GM12878 (cell line): Measurements from ENCODE around the gene OPCML. TPM values are rescaled to one million over a fixed set of nuclear protein-coding genes. Genes with fewer than 3 reads are reported as not detected.

Experiments used
- ATAC-seq: fragments of 200-7000 bp; cut with Tn5 transposase; 3 replicates; pipeline ENCODE4 v1.9.1; 2020; ENCODE audit warnings: mild to moderate bottlenecking, moderate library complexity
- BruUV-seq: library from RNA; stranded (reverse); fragments of 400-500 nt; replicated peaks from 2 replicates; lab custom pipeline; 2021; lab: Mats Ljungman, UMichigan
- CTCF ChIA-PET: fragments of 300-600 bp; sonication (Branson Sonifier 250); formaldehyde crosslinking; extraction: SDS; loops from one replicate; lab custom pipeline; 2021; ENCODE audit warnings: inconsistent platforms; lab: Yijun Ruan, JAX
- POLR2A ChIA-PET: fragments of 350-600 bp; formaldehyde crosslinking; extraction: SDS; loops from one replicate; lab custom pipeline; 2021; ENCODE audit warnings: inconsistent platforms; lab: Charles Lee
- RAD21 ChIA-PET: fragments of 300-600 bp; sonication (Branson Sonifier 250); formaldehyde crosslinking; loops from one replicate; lab custom pipeline; 2023; ENCODE audit warnings: antibody characterized with exemption; ENCODE audit not compliant: unreplicated experiment; lab: Charles Lee
- SMC1A ChIA-PET: fragments of 300-600 bp; sonication (Branson Sonifier 250); formaldehyde crosslinking; loops from one replicate; lab custom pipeline; 2023; ENCODE audit not compliant: unreplicated experiment, uncharacterized antibody; lab: Charles Lee
- DNase-seq: peaks from one replicate; pipeline ENCODE4 v3.0.0-alpha.2; 2011; ENCODE audit warnings: low read depth, low spot score
- FAIRE-seq: peaks from 3 replicates; lab custom pipeline; 2011; peaks lifted over from hg19 to GRCh38; lab: Jason Lieb, UNC
- H2AFZ ChIP-seq: 2 replicates; pipeline ENCODE4 v1.6.0; 2011; ENCODE audit warnings: low read depth, low read length, control low read depth; ENCODE audit not compliant: control insufficient read depth
- H3K27ac ChIP-seq: 2 replicates; pipeline ENCODE4 v1.5.1; 2011; ENCODE audit warnings: control low read depth; ENCODE audit not compliant: control insufficient read depth, insufficient read depth
- H3K27me3 ChIP-seq, 2 experiments: replicated peaks in 1 of 2; 2 replicates each; pipeline versions ENCODE4 v1.6.0 to v1.6.1; 2011; ENCODE audit warnings: low read length in 1 of 2; ENCODE audit not compliant: control insufficient read depth in 2 of 2, insufficient read depth in 2 of 2
- H3K36me3 ChIP-seq, 2 experiments: 2 replicates each; pipeline ENCODE4 v1.5.1; 2011; ENCODE audit warnings: low read length in 1 of 2; ENCODE audit not compliant: control insufficient read depth in 2 of 2, insufficient read depth in 2 of 2
- H3K4me1 ChIP-seq: 2 replicates; pipeline ENCODE4 v1.6.1; 2011; ENCODE audit warnings: mild to moderate bottlenecking, low read length, moderate library complexity, mixed read lengths; ENCODE audit not compliant: control insufficient read depth, insufficient read depth
- H3K4me2 ChIP-seq: 2 replicates; pipeline ENCODE4 v1.6.0; 2011; ENCODE audit warnings: control low read depth; ENCODE audit not compliant: control insufficient read depth, insufficient read depth
- H3K4me3 ChIP-seq: fragments of 200-600 bp; sonication (generic); 2 replicates; pipeline ENCODE4 v1.5.1; 2016
- H3K79me2 ChIP-seq: 2 replicates; pipeline ENCODE4 v1.6.0; 2011; ENCODE audit warnings: low read length; ENCODE audit not compliant: control insufficient read depth, insufficient read depth
- H3K9ac ChIP-seq: 2 replicates; pipeline ENCODE4 v1.8.0; 2011; ENCODE audit warnings: low read length, control low read depth, mixed read lengths; ENCODE audit not compliant: control insufficient read depth, insufficient read depth
- H3K9me3 ChIP-seq: replicated peaks from 3 replicates; pipeline ENCODE4 v1.5.1; 2011; ENCODE audit warnings: mild to moderate bottlenecking, low read length; ENCODE audit not compliant: control insufficient read depth, insufficient read depth
- H4K20me1 ChIP-seq: 2 replicates; pipeline ENCODE4 v1.6.0; 2011; ENCODE audit not compliant: control insufficient read depth, insufficient read depth
- BMI1 ChIP-seq: fragments of 450-650 bp; IDR thresholded peaks from 2 replicates; pipeline ENCODE4 v1.6.1; 2016; ENCODE audit warnings: mild to moderate bottlenecking, moderate library complexity, borderline replicate concordance
- CBX3 ChIP-seq: fragments of 200-600 bp; sonication (generic); IDR thresholded peaks from 2 replicates; pipeline ENCODE4 v1.6.1; 2016; ENCODE audit warnings: low read depth, borderline replicate concordance
- CREM ChIP-seq: IDR thresholded peaks from 2 replicates; pipeline ENCODE4 v1.6.1; 2014; ENCODE audit warnings: antibody characterized with exemption, low read depth
- DPF2 ChIP-seq: fragments of 450-650 bp; IDR thresholded peaks from 2 replicates; pipeline ENCODE4 v1.6.1; 2017; ENCODE audit warnings: mild to moderate bottlenecking
- EGR1 ChIP-seq, 2 experiments: IDR thresholded peaks; 1 replicate in 1 of 2; 2 replicates in 1 of 2; pipeline ENCODE4 v1.6.1; 2011 to 2012; ENCODE audit warnings: low read depth in 2 of 2, low read length in 2 of 2, borderline replicate concordance in 1 of 2, mild to moderate bottlenecking in 1 of 2, moderate library complexity in 1 of 2
- JUND ChIP-seq: IDR thresholded peaks from 2 replicates; pipeline ENCODE4 v1.6.1; 2012; ENCODE audit warnings: low read depth, mild to moderate bottlenecking, low read length, improper control_type of control experiment, moderate library complexity
- MEF2B ChIP-seq: fragments of 450-650 bp; IDR thresholded peaks from 2 replicates; pipeline ENCODE4 v1.6.1; 2018; ENCODE audit warnings: mild to moderate bottlenecking, moderate library complexity; ENCODE audit not compliant: partially characterized antibody, poor library complexity, severe bottlenecking
- MTA3 ChIP-seq: IDR thresholded peaks from 2 replicates; pipeline ENCODE4 v1.6.1; 2012; ENCODE audit warnings: low read length, inconsistent platforms, borderline replicate concordance
- RAD21 ChIP-seq: IDR thresholded peaks from 2 replicates; pipeline ENCODE4 v1.6.1; 2011; ENCODE audit warnings: mild to moderate bottlenecking, low read depth, low read length, moderate library complexity; ENCODE audit not compliant: insufficient read depth
- RAD51 ChIP-seq: fragments of 450-650 bp; IDR thresholded peaks from 2 replicates; pipeline ENCODE4 v1.6.1; 2016; ENCODE audit warnings: moderate library complexity, mild to moderate bottlenecking, inconsistent platforms
- TAF1 ChIP-seq: IDR thresholded peaks from 2 replicates; pipeline ENCODE4 v1.6.1; 2011; ENCODE audit warnings: mild to moderate bottlenecking, low read depth, low read length, borderline replicate concordance
- TCF3 ChIP-seq: IDR thresholded peaks from 2 replicates; pipeline ENCODE4 v1.6.1; 2012; ENCODE audit warnings: low read depth, mild to moderate bottlenecking, low read length, borderline replicate concordance; ENCODE audit not compliant: insufficient read depth
- WRNIP1 ChIP-seq: IDR thresholded peaks from 2 replicates; pipeline ENCODE4 v1.6.1; 2011; ENCODE audit warnings: low read depth, low read length, improper control_type of control experiment, borderline replicate concordance
- ZBED1 ChIP-seq: IDR thresholded peaks from 2 replicates; pipeline ENCODE4 v1.6.1; 2016; ENCODE audit warnings: borderline replicate concordance
- ZNF24 ChIP-seq: fragments of 450-650 bp; IDR thresholded peaks from 2 replicates; pipeline ENCODE4 v1.6.1; 2017; ENCODE audit warnings: antibody characterized with exemption, mild to moderate bottlenecking
- WGBS: methylation state at CpG from one replicate; pipeline ENCODE4 v1.1.6; 2016; ENCODE audit warnings: low lambda C conversion rate; ENCODE audit not compliant: insufficient replicate concordance, insufficient coverage; ENCODE audit errors: missing lambda C conversion rate; 5-methylcytosine and 5-hydroxymethylcytosine counted together
- in situ Hi-C: fragments of 300-500 bp; cut with MboI; formaldehyde crosslinking; loops from 9 replicates; pipeline ENCODE4 v1.14.3; 2018; ENCODE audit warnings: mixed read lengths
- intact Hi-C: fragments of 100-400 bp; cut with micrococcal nuclease; formaldehyde crosslinking; loops from one replicate; pipeline ENCODE4 v1.14.2; 2022; ENCODE audit not compliant: unreplicated experiment
- polyA plus RNA-seq, 11 experiments: library from polyadenylated mRNA; depleted of rRNA in 4 of 11; unstranded in 6 of 11; stranded (reverse) in 5 of 11; fragments of >200 nt; fragmentation: Nextera tagmentation in 4 of 11; fragmentation: Illumina TruSeq in 1 of 11; extraction: Ambion mirVana in 4 of 11; extraction: Trizol in 1 of 11; gene quantifications; 1 replicate in 1 of 11; 2 replicates in 10 of 11; pipeline versions ENCODE4 v1.2.1 to v1.2.3, GENCODE V29; 2011 to 2016; ENCODE audit warnings: inconsistent platforms in 2 of 11, missing spikeins in 2 of 11, low read depth in 1 of 11
- total RNA-seq, 4 experiments: library from RNA; depleted of rRNA in 3 of 4; stranded (reverse); fragments of >200 nt in 3 of 4; fragmentation: Illumina TruSeq in 1 of 4; extraction: Trizol in 1 of 4; gene quantifications; 2 replicates each; pipeline versions ENCODE4 v1.2.1 to v1.2.3, GENCODE V29; 2013 to 2021
- TF ChIP-seq, protein P1 (sequence below): fragments of 450-650 bp; IDR thresholded peaks from 2 replicates; pipeline ENCODE4 v1.6.1; 2016; ENCODE audit warnings: mild to moderate bottlenecking
- TF ChIP-seq, protein P2 (sequence below): IDR thresholded peaks from 2 replicates; pipeline ENCODE4 v1.6.1; 2012; ENCODE audit warnings: low read depth, low read length, improper control_type of control experiment
- TF ChIP-seq, protein P3 (sequence below): fragments of 150-350 bp; IDR thresholded peaks from 2 replicates; pipeline ENCODE4 v1.6.1; 2016; ENCODE audit warnings: low read depth, low read length

OPCML gene
- total and polyA plus RNA-seq, 10 of the 15 experiments (the other 5 are each of a cell fraction or from before 2014, with no cell fraction given): 0.84 TPM; not detected in 9

DNA sequence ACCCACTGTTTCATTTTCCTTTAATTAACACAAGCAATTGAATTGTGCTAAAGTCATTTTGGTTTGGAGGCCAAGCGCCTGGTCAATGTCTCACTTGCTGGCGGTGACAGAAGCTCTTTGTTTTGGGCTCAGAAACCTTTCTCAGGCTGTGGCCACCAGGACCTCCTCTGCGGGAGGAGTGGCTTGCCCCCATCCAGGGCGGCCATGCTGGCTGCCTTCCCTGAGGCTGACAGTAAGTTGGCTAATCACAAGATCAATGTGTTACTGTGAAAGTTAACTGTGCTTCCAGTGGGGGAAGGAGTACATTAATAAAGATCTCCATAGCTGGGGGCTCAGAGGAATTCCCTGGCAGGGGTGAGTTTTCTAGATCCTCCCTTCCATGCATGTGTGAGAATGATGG, 1087.4 kb downstream of the OPCML start (continued):
- TF ChIP-seq WRNIP1 (no peak), RAD21 (no peak), BMI1 (no peak), DPF2 (no peak), ZNF24 (no peak), RAD51 (no peak), TAF1 (no peak), TCF3 (no peak), MEF2B (no peak)
- TF ChIP-seq, protein P1, sequence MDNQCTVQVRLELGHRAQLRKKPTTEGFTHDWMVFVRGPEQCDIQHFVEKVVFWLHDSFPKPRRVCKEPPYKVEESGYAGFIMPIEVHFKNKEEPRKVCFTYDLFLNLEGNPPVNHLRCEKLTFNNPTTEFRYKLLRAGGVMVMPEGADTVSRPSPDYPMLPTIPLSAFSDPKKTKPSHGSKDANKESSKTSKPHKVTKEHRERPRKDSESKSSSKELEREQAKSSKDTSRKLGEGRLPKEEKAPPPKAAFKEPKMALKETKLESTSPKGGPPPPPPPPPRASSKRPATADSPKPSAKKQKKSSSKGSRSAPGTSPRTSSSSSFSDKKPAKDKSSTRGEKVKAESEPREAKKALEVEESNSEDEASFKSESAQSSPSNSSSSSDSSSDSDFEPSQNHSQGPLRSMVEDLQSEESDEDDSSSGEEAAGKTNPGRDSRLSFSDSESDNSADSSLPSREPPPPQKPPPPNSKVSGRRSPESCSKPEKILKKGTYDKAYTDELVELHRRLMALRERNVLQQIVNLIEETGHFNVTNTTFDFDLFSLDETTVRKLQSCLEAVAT: no peak

DNA sequence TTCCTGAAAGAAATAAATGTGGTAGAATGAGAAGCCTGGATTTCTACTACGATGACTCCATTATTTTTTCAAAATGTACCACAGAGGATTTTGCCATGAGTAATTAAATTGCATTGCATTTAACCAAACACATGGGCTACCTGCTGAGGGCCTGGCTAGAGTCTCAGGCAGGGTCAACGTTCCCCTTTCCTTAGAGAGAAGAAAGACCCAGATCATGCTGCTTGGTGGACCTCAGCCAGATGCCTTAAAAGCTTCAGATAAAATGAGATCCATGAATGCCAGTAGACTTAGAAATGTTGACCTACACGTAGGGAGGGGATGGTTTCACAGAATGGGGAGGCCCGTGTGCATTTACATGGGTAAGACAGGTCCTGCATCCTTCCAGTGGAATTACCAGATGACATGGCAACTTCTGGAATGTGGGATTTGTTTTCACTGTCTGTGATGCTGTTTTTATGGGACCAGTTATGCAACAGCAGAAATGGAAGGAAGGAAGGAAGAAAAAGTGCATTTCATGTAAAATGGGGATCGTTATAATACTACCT, 1092.5 kb downstream of the OPCML start:
- CTCF ChIA-PET: no interaction called here
- TF ChIP-seq CREM (no peak), CBX3 (no peak), RAD21 (no peak), ZNF24 (no peak), EGR1 (IDR thresholded peaks at IDR 0.05; ENCODE audit: borderline replicate concordance in 1 of 2, low read depth in 2 of 2, low read length in 2 of 2) (no peak), MTA3 (no peak), JUND (no peak), ZBED1 (no peak)
- TF ChIP-seq, protein P2, sequence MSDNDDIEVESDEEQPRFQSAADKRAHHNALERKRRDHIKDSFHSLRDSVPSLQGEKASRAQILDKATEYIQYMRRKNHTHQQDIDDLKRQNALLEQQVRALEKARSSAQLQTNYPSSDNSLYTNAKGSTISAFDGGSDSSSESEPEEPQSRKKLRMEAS: no peak
- TF ChIP-seq, protein P3, sequence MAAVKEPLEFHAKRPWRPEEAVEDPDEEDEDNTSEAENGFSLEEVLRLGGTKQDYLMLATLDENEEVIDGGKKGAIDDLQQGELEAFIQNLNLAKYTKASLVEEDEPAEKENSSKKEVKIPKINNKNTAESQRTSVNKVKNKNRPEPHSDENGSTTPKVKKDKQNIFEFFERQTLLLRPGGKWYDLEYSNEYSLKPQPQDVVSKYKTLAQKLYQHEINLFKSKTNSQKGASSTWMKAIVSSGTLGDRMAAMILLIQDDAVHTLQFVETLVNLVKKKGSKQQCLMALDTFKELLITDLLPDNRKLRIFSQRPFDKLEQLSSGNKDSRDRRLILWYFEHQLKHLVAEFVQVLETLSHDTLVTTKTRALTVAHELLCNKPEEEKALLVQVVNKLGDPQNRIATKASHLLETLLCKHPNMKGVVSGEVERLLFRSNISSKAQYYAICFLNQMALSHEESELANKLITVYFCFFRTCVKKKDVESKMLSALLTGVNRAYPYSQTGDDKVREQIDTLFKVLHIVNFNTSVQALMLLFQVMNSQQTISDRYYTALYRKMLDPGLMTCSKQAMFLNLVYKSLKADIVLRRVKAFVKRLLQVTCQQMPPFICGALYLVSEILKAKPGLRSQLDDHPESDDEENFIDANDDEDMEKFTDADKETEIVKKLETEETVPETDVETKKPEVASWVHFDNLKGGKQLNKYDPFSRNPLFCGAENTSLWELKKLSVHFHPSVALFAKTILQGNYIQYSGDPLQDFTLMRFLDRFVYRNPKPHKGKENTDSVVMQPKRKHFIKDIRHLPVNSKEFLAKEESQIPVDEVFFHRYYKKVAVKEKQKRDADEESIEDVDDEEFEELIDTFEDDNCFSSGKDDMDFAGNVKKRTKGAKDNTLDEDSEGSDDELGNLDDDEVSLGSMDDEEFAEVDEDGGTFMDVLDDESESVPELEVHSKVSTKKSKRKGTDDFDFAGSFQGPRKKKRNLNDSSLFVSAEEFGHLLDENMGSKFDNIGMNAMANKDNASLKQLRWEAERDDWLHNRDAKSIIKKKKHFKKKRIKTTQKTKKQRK: no peak
- TF ChIP-seq, all 136 proteins: peak for 0
- FAIRE-seq: no peak
- H3K36me3 ChIP-seq: no peaks in the 10 kb centered on the region
- no peak for DNase-seq
- 10% methylated on average over 5 of the region's 5 CpGs for WGBS
- H3K9ac ChIP-seq: no peak overlapping the region
- H3K4me1 ChIP-seq: no peaks in the 10 kb centered on the region
- H3K4me3 ChIP-seq: no peak overlapping the region
- no peak overlapping the region for H2AFZ ChIP-seq
- H3K27ac ChIP-seq: no peak overlapping the region
- no peaks in the 10 kb centered on the region for H3K9me3 ChIP-seq
- ChIA-PET RAD21 (no interaction called here), SMC1A (no interaction called here), POLR2A (no interaction called here)
- ATAC-seq: no peak
- H3K4me2 ChIP-seq: no peak overlapping the region
- in situ Hi-C loops (no loop called here), intact Hi-C loops (no loop called here)
- no peaks in the 10 kb centered on the region for H4K20me1 ChIP-seq
- peaks cover 0 to 3% of the 10 kb centered on the region in 2 experiments; a peak in 1 of 4 replicates for H3K27me3 ChIP-seq
- BruUV-seq: no TSS peak
- no peaks in the 10 kb centered on the region for H3K79me2 ChIP-seq
